GM21786 (cell line): ENCODE data around the gene SLC35B1.

Experiments
- ATAC-seq: cut with Tn5 transposase; IDR thresholded peaks from one replicate; pipeline ENCODE4 v1.9.1; 2021; ENCODE audit not compliant: unreplicated experiment

Gene SLC35B1, protein sequence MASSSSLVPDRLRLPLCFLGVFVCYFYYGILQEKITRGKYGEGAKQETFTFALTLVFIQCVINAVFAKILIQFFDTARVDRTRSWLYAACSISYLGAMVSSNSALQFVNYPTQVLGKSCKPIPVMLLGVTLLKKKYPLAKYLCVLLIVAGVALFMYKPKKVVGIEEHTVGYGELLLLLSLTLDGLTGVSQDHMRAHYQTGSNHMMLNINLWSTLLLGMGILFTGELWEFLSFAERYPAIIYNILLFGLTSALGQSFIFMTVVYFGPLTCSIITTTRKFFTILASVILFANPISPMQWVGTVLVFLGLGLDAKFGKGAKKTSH

DNA sequence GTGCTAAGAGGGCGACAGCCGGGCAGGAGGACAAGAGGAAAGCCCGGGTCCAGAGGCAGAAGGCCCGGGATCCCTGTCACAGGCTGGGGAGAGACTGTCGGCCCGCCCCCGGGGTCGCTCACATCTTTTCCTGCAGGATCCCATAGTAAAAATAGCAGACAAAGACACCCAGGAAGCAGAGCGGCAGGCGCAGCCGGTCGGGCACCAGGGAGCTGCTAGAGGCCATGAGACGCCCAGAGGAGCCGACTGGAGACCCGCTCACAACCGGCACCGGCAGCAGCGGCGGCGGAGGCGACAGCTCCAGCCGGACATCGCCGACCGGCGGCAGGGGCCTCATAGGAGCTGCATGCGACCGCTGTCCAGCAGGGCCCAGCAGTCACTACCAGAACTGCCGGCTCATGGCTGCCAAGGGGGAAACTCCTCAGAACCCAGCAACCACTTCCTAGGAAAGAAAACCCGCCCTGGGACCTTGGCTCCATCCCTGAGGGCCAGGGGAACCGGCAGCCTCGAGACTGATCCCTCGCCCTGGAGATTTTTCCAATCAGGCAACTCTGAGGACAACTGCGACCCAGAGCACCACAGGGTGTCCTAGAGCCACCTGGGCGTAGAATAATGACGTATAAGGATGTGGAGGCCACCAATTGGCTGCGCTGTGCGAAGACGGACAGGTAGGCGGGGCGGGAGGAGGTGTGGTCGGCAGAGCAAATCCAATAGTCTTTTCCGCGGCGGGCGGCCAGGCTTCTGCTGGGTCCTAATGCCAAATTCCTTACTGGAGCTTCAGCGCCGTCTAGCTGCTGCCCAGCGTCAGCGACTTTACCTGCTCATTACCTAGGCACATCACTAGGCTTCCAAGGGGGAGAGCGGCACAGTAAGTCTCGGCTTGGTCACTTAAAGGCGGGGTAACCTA is at the start of gene SLC35B1:
Gene SLC35B1, minus strand, starts transcription at position 357 of the 907 bp plus-strand sequence. Its CDS starts 131 bp downstream, at position 226.
- ATAC-seq, result peak; percentile 91

DNA sequence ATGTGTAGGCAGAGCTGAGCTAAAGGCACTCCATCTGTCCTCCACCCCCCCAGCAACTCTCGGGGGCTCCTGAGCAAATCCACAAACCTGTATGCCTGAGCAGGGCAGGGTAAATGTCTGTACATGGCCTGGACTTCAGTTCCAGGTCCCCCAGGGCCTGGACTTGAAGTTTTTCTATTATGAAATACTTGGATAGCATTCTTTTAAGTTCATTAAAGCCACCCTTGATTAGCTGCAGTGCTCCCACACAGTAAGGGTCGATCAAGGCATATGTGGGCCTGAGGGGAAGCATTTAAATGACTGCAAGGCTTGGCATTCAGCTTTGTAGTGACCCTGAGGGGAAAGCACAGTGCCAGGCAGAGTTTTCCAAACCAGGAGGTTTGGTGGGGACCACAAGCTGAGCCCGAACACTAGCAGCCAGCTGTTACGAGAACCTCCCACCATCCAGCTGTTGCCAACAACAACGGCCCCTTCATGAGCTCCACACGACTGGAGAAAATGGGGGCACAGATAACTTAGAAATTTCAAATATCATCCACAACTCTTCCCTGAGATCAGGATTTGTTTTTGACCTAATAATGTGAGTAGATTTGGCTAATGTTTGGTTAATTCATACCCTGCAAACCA is 49.5 kb upstream of the SLC35B1 start:
- no peak for ATAC-seq

DNA sequence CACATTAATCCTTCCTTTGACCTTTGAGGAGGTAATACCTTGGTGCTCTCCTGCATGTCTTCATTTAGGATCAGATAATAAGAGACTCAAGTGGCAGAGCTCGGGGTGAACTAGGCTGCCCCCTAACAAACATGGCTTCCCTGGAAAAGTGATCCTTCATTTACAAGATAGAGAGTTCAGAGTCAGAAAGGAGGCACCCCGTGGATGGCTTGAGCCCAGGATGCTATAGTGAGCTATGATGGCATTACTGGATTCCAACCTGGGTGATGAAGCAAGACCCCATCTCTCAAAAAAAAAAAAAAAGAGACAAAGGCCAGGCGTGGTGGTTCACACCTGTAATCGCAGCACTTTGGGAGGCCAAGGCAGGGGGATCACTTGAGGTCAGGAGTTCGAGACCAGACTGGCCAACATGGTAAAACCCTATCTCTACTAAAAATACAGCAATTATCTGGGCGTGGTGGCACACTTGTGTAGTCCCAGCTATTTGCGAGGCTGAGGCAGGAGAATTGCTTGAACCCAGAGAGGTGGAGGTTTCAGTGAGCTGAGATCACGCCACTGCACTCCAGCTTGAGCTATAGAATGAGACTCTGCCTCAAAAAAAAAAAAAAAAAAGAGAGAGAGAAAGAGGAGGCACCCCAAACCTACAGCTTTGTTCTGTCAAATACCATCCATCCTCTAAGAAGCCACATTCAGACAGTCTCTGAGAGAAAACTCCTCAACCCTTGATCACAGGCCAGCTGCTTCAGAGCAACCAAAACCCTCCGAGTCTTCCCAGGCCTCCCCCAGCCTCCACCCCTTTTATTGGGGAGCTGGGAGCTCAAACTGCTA is 48.8 kb upstream of the SLC35B1 start:
- no peak for ATAC-seq

DNA sequence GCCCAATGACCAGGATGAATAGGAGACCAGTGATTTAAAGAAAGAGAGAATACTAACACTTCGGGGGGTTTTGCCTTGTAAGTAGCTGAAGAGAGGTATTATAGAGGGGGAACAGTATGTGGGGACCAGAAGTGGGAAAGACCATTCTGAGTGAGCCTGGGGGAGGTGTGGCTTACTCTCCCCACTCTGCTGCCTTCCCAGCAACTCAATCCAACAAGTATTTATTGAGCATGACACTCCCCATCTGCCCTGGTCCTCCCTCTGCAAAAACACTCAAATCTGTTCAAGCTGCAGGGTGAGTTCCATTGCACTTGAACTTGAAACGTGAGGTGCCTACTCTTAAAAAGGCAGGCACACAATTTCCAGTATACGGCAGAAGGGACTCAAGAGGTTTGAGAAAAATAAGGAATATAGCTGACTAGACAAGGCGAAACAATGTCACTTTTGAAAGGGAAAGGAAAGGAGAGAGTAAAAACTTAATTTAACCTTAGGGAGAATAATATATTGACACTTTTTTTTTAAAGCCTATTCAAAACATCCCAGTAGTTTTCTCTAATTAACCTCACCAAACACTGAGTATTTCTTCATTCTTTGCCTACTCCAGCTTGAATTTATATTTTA is 48.0 kb upstream of the SLC35B1 start:
- ATAC-seq, result no peak

DNA sequence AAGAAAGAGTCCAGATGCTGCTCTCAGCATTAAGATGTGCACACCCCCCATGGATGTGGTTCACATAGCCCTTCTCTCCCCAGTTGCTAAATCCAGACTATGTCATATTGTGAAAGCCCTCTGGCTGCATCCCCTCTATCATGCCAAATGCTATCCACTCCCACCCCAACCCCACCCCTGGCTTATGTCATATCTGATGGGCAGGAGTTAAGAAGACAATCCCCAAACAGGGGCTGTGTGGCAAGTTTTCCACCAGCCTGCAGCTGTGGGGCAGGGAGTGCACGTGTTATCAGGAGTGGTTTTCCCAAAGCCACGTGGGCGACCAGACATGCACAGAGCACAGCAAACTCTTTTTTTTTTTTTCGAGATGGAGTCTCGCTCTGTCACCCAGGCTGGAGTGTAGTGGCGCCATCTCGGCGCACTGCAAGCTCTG is 46.2 kb upstream of the SLC35B1 start:
- no peak for ATAC-seq

DNA sequence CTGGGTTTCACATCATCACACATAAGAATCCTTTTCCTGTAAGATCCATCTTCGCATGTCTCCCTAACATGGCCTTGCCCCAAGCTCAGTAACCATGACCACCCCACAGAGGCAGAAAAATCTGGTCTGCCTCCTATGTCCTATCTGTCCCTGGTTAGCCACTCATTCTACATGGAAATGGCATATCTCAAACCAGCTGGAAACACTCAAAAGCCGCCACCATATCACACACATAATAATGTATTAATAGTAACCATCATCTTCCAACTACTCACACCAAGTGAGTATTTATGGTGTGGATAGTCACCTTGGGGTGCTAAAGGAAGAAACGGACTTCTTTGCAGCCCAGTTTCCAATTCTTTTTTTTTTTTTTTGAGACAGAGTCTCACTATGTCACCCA is 44.7 kb upstream of the SLC35B1 start:
- no peak for ATAC-seq

DNA sequence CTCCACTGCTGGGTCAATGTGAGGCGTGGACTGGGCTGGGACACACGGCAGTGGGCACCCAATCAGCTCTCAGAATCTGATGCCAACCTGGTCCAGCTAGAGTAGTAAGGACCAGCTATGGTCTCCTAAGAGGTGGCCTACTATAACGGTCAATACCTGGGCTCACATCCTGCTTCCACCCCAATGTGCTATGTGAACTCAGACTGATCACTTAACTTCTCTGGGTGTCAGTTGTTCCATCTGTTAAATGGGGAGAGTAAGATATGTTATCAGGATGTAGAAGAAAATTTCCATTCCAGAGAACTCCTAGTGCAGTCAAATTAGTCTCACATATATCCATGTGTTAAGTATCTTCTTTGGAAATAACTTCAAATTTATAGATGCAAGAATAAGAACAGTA is 42.0 kb upstream of the SLC35B1 start:
- no peak for ATAC-seq

DNA sequence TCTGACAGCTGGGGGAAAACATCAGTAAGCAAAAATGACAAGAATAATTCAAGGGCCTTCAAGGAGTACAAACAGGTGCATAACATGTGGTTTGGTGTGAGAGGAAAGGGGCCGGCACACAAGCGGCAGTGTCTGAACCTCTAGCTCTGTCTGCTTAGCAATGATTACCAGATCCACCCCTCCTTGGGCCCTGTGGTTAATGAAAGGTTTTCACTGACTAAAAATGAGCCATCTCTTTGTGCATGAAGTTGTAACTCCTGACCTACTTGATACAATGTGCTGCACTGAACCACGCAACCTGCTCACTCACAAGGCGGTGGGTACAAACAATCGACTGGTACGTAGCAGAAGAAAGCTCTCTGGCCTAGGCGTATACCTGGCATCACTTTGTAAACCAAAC is 41.0 kb upstream of the SLC35B1 start:
- ATAC-seq, result peak; percentile 78

DNA sequence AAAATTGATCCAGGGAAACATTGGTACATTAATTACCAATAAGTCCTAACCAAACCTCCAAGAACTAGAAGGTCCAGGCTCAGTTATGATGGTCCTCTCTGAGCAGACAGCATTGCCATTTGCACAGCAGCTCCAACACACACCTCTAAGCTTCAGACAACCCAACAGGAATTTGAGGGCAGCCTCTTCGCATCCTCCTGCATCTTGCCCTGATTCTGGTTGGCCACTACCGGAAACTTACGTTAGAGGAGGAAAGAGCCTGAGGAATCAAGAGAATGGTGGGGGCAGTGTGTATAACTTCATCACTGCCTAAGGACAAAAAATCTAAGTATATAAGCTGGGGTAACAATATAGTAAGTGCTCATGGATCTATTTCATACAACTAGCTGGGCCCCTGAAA is 40.5 kb upstream of the SLC35B1 start:
- ATAC-seq, result no peak

DNA sequence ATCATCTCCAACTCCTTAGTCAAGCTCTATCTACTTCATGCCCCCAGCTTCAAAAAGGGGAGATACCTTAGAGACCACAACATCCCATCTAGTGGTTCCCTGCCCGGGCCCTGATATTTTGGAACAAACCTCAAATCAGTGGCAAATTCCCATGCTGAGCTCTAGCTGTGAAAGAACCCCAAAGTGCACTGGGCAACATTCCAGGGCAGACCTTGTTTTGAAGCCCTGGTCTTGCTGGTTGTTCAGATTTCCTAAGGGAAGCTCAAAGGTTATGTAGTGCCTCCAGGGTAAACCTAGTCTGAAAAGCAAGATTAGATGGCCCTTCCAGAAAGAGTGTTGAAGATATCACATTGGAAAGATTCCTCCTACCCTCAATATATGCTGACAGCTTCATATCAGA is 39.9 kb upstream of the SLC35B1 start:
- ATAC-seq, result no peak

DNA sequence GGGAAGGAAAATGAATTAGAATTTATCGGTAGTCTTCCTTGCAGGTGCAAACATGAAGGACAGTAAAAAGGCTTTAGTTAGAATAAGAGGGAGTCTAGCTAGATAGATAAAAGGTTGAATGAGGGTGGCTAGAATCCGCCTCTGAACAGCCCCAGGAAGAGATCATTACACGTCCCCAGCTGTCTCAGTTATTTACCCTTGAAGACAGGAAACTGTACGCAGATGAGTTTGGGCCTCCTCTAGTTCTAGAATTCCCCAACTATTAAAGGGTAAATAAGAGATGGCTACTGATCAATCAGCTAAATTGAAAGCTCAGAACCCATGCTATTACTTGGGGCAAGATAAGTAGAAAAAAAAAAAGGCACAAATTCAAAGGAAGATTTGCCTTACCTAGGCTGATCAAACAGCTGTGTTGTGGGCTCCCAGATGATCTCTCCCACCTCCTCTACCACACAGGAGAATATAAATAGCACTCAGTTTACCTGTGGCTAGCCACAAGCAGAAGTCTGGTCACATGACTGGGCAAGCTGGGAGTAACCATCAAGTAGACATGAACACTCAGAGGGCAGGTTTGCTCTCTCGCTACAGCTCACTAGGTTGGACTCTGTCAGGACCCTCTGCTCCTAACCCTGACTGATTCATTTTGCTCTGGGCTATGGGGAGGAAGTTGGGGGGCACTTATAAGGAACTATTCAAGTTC is 39.2 kb upstream of the SLC35B1 start:
- ATAC-seq, result peak; percentile 42

DNA sequence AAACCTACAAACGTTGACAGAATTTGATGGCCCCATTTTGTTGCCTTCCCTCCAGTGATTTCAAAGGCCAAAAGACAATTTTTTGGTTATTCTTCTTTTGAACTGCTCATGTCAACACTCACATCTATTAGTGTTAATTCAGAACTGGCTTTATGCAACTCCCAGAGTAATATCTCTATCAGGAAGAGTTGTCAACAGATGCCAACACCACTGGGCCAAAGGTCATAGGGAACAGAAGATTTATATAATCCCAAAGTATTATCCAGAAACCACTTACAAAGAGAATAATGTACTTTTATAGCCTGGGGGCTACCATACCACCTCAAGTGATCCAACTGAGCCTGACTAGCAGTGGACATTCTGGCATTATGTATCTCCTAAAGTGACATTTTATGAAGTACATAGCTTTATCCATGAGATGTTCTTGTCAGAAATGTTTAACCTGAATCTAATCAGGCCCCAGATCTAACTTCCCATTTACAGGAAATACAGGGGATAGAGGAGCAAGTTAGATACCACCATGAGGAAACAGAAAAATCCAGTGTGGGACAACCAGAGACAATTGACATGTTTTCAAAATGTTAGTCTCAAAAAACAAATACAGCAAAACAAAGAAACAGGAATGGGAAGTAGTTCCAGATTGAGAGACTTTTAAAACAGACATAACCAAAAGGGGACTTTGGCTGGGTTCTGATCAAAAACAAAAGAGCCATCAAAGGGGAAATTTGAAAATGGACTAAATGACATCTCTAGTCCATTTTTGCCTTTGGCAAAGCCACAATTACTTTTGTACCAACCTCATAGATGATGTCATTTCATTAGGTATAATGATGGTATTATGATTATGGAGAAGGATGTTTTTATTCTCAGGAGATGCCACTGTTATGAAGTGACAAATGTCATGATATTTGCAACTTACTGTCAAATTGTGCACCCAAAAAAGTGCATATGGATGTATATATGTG is 37.7 kb upstream of the SLC35B1 start:
- ATAC-seq, result no peak

DNA sequence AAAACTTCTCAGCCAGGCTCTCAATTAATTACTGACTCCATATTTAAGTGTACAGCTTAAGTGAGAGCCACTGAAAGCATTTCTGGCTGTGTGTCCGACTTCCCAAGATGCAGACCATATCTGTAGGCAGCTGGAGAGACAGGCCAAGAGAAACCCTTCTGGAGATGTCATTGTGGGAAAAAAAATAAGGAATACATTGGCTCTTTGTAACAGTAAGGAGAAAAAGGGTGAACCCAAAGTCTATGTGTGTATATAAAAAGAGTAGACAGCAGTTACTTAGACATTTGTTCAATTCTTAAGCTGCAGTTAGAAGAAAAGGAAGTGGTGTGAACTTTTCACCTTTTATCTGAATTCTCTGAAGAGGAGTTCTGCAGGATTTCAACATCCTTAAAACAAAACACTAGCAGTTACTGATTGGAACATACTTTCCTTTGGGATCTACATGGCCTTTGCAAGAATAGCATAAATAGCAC is 34.4 kb upstream of the SLC35B1 start:
- no peak for ATAC-seq

DNA sequence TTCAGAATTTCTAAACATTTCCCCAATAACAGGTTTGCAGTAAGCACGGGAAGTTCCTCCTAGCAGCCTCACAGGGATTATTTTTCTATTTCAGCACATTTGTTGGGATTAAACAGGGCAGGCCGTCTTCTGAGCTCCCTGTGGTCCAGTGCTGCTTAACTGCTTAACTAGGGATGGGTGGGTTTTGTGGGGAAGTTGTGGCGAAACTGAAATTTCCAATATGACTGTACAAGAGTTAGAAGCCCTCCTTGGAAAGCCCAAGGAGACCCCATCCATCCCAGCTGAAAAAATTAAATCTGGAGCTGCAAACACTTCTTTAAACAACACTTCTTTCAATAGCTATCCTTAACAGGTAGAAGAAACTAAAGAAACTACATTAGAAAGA is 33.9 kb upstream of the SLC35B1 start:
- ATAC-seq, result no peak

DNA sequence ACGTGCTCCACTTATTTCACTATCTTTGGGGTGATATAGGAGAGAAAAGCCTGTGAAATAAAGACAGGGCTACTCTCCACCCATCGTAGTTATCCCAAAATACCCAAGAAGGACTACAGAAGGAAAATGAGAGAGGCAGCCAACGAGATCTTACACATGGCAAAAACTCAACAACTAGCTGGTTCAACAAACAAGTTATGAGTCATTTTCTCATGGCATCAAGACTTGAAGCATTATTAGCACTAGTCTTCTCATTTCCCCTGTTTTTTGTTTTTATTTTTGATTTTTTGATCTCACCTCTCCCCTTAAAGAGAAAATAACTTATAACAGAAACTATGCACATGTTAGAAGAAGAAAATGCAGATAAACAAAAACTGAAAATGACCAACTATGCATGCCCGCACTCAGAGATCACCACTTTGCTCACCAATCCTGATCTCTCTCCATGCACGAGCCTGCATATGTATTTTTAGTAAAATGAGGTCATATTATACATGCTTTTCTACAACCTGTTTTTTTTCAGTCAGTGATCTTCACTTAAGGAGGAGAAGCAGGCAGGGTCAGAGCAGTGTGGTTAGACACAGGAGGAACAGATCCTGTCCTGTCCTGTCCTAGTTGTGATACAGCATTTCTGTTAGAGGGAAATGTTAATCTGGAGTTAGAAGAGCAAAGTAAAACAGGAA is 33.4 kb upstream of the SLC35B1 start:
- no peak for ATAC-seq

DNA sequence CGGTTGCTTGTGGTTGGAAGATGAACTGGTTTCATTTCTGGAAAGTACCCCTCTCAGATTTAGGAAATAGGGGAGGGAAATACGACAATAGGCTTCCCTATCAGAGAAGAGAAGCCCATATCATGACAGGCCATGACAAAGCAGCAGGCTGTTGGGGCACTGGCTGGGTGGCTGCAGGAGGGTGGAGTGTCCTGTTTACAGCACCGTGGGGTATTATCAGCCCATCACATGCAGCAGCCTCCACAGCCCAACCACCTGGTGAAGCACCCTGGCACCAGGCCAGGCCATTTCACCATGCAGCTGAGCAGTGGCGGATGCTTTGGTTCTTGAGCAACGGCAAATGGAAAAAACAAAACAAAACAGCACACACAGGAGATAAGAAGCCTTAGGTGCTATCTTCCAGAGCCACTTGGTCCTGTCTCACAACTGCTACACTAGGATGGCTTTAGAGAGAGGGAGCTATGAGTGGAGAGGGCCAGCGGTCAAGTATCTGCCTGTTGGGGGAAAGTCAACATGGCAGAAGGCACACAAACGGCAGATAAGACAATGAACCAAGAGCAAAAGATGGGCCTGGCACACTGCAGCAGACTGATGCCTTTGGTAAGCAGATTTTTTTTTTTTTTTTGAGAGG is 32.0 kb upstream of the SLC35B1 start:
- peak; percentile 62 for ATAC-seq

DNA sequence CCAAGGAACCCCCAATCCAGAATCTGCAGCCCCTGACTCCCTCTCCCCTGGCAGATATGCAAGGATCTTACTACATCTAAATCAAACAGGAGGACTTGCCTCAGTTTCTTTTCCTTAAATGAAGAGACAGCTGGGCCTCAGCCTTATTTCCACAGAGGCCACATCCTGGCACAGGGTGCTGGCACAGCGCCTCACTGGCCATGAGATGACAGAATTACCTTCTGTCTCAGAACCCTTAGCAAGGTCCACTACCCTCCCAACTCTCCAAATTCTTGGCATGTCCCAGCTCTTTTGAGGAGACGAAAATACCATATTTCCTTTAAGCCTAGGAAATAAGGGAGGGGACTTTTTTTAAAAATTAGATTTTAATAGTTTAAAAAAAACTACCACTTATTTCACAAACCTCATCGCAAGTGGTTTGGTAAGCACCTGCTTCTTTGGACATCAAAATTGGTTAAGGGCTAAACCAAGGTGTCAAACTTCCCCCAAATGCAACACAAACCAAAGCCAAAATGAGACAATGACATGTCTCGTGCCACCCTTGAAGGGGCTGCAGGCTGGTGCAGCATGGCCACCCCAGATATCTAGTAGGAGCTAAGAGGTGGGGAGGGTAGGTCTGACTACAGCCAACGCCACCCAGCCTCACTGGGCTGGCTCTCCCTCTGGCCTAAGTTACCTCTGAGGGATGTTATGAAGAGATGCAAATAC is 30.8 kb upstream of the SLC35B1 start:
- ATAC-seq, result no peak
